A549 (cell line): Measurements from ENCODE around the gene KCTD11.

ENCODE experiments used
- CTCF ChIP-seq: fragments of >200 bp; sonication (Bioruptor Twin); formaldehyde crosslinking; IDR thresholded peaks from 3 replicates; pipeline ENCODE4 v1.5.1; 2016
- EP300 ChIP-seq, 2 experiments: fragments of >200 bp; sonication (Bioruptor Twin); formaldehyde crosslinking; IDR thresholded peaks; 2 replicates in 1 of 2; 3 replicates in 1 of 2; pipeline ENCODE4 v1.6.1; 2016 to 2017
- JUN ChIP-seq, 2 experiments: fragments of >200 bp; sonication (Bioruptor Twin); formaldehyde crosslinking; IDR thresholded peaks; 2 replicates in 1 of 2; 3 replicates in 1 of 2; pipeline ENCODE4 v1.6.1; 2016 to 2017
- JUNB ChIP-seq: fragments of >200 bp; sonication (Bioruptor Twin); formaldehyde crosslinking; IDR thresholded peaks from 2 replicates; pipeline ENCODE4 v1.6.1; 2016
- MAFK ChIP-seq: fragments of 450-650 bp; IDR thresholded peaks from 2 replicates; pipeline ENCODE4 v1.6.1; 2014; ENCODE audit not compliant: partially characterized antibody
- MYC ChIP-seq: IDR thresholded peaks from 2 replicates; pipeline ENCODE4 v1.6.1; 2012; ENCODE audit warnings: mild to moderate bottlenecking, inconsistent platforms, low read length, improper control_type of control experiment, borderline replicate concordance
- NFE2L2 ChIP-seq: fragments of 150-350 bp; conservative IDR thresholded peaks from 2 replicates; pipeline ENCODE4 v1.6.1; 2014; ENCODE audit warnings: low read length
- POLR2A ChIP-seq: IDR thresholded peaks from 2 replicates; pipeline ENCODE4 v1.6.1; 2012; ENCODE audit warnings: mild to moderate bottlenecking, low read length
- SREBF2 ChIP-seq: fragments of 450-650 bp; IDR thresholded peaks from 2 replicates; pipeline ENCODE4 v1.6.1; 2014; ENCODE audit warnings: mild to moderate bottlenecking, moderate library complexity
- ZFP36 ChIP-seq: fragments of 450-650 bp; IDR thresholded peaks from 2 replicates; pipeline ENCODE4 v1.6.1; 2014; ENCODE audit warnings: borderline replicate concordance; ENCODE audit not compliant: partially characterized antibody

DNA sequence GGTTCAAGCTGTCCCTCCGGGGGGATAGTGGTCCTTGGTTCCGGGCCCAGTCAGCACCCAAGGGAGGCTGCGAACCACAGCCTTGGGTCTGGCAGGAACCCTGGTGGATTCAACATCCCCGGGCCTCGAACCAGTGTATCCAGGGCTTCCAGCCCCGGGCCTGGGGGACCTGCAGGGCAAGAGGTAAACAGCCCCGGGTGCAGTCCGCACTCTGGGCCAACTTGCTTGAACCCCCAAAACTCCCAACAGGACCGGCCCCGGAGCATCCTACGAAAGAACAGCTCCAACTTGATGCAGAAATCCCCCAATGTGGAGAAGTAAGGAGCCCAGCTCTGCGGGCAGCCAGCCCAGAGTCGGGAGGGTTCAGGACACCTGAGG lies 21.3 kb upstream of the KCTD11 start:
- no peak for TF ChIP-seq MAFK
- TF ChIP-seq CTCF = no peak
- no peak for TF ChIP-seq MYC
- no peak for TF ChIP-seq JUN (IDR thresholded peaks at IDR 0.05)
- TF ChIP-seq EP300 (IDR thresholded peaks at IDR 0.05) = no peak
- no peak for TF ChIP-seq ZFP36
- TF ChIP-seq SREBF2 = no peak
- TF ChIP-seq NFE2L2 = no peak
- TF ChIP-seq POLR2A = no peak
- no peak for TF ChIP-seq JUNB
